Rectal smooth muscle tissue (tissue), 1 donor: ENCODE data around the gene SCG3.

Source experiments
- H3K27ac ChIP-seq: one replicate; pipeline ENCODE4 v1.7.0; 2013; ENCODE audit warnings: low read depth, low read length, inconsistent platforms
- H3K27me3 ChIP-seq: one replicate; pipeline ENCODE4 v1.7.0; 2013; ENCODE audit warnings: low read length; ENCODE audit not compliant: control insufficient read depth, insufficient read depth
- H3K36me3 ChIP-seq: one replicate; pipeline ENCODE4 v1.7.0; 2013; ENCODE audit warnings: low read length; ENCODE audit not compliant: control insufficient read depth, insufficient read depth
- H3K4me1 ChIP-seq: one replicate; pipeline ENCODE4 v1.7.0; 2013; ENCODE audit warnings: low read length; ENCODE audit not compliant: control insufficient read depth, insufficient read depth
- H3K4me3 ChIP-seq: one replicate; pipeline ENCODE4 v1.7.0; 2013; ENCODE audit warnings: low read length
- H3K9ac ChIP-seq: one replicate; pipeline ENCODE4 v1.7.0; 2013; ENCODE audit warnings: low read length

The SCG3 gene

DNA sequence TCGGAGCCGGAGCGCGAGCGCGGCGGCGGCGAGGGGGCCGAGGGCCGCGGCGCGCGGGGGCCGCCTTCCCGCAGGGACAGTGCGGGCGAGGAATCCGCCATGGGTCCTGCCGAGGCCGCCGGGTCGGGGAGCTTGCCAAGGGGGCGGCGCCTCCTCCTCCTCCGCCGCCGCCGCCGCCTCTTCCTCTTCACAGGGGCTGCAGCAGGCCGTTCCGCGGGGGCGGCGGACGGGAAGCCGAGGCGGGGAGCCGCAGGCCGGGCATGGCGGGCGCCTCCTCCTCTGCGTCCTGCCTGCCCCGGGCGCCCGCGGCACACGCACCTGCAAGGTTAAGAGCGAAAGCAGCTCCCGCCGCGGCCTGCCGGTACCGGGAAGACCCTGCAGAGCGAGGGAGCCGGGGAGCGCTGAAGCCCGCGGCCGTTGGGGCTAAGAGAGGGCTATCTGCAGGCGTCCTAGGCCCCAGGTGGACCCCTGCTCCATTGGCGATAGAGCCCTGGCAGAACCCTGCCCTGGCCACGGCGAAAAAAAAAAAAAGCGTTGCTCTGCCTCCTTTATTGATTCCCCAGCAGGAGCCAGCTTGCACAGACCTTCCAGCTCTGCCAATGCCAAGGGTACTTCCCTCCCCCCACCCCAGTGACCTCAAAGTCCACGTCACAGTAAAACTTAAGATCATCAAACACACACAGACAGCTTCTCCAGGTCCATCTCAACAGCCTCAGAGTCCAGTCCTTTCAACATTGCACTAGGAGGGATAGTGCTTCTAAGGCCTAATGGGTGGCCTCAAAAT lies 56.4 kb downstream of the SCG3 start, which contains the start of gene LYSMD2:
LYSMD2 (minus strand) TSS at position 134 of the 784 bp plus-strand sequence; CDS start at position 101, 33 bp downstream.
- H3K4me1 ChIP-seq, result peaks cover 11% of the 10 kb centered on the region
- no peaks in the 10 kb centered on the region for H3K36me3 ChIP-seq
- peak within 1 kb of the TSS; percentile 79 for H3K27ac ChIP-seq
- H3K4me3 ChIP-seq, result peak within 1 kb of the TSS; percentile 71
- H3K27me3 ChIP-seq, result no peaks in the 10 kb centered on the region
- peak within 1 kb of the TSS; percentile 25 for H3K9ac ChIP-seq

DNA sequence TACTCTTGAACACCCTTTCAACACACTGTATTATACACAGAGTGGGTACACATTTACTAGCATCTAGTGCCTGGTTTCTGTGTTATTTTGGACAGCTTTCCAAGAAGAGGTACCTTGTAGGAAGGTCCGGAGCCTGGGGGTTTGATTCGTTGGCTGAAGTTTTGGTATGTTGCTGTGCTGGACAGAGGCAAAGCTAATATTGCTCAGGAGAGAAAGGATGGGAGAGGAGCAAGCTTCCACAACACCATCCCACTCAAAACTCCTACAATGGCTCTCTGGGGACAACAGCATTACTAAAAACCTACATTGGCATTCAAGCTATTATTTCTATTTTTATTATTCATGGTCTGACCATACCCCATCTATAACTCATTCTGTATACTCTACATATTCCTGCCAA lies 57.2 kb downstream of the SCG3 start:
- Histone ChIP-seq H3K27ac (peak overlapping the region; percentile 79), H3K4me1 (peaks cover 11% of the 10 kb centered on the region), H3K36me3 (no peaks in the 10 kb centered on the region), H3K4me3 (peak overlapping the region; percentile 71), H3K27me3 (no peaks in the 10 kb centered on the region), H3K9ac (no peak overlapping the region)

DNA sequence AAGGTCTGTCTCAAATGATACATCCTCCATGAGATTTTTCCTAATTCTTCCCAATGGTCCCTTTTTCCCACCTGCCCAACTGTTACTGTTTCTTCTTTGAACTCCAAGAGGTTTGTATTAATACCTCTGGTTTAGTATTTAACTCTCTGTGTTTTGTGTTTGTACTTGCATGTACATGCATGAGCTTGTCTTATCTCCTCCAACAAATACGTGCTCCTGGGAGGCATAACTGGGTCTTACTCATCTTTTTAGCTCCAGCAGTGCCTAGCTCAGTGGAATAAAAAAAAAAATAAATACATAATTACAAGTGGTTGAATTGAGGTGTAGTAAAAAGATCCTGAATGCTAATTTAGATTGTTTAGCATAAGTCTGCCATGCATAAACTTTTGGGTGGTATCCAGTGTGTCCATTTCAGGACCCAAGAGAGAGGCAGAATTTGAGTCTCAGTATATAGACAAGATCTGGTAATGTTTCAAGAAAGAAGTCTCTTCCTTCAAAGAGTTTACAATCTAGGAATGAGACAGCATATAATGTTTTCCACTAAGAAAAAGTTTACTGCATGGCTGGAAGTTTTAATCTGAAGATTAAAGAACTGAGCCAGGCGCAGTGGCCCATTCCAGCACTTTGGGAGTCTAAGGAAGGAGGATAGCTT lies 57.9 kb downstream of the SCG3 start:
- H3K4me3 ChIP-seq, result no peak overlapping the region
- H3K36me3 ChIP-seq, result no peaks in the 10 kb centered on the region
- no peak overlapping the region for H3K27ac ChIP-seq
- no peaks in the 10 kb centered on the region for H3K27me3 ChIP-seq
- H3K9ac ChIP-seq, result no peak overlapping the region
- H3K4me1 ChIP-seq, result peaks cover 11% of the 10 kb centered on the region

DNA sequence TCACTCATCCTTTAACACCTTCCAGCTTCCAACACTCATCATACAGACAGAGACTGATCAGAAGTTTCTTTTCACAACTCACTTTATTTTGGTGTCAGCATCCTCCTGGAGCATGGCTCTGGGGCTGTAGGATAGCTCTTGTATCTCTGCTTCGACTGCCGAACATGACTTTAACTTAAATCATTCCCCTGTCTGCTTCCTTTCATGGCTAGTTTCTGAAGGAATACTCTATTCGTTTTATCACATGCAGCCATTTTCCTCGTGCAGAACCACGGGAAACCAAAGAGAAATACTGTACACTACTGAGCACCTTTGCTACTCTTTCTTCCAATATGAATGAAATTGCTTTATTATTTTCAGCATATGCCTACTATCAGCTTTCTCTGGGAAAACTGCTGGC lies 68.0 kb downstream of the SCG3 start:
- Histone ChIP-seq H3K27me3 (no peaks in the 10 kb centered on the region), H3K4me3 (no peak overlapping the region), H3K36me3 (no peaks in the 10 kb centered on the region), H3K9ac (no peak overlapping the region), H3K27ac (no peak overlapping the region), H3K4me1 (no peaks in the 10 kb centered on the region)

DNA sequence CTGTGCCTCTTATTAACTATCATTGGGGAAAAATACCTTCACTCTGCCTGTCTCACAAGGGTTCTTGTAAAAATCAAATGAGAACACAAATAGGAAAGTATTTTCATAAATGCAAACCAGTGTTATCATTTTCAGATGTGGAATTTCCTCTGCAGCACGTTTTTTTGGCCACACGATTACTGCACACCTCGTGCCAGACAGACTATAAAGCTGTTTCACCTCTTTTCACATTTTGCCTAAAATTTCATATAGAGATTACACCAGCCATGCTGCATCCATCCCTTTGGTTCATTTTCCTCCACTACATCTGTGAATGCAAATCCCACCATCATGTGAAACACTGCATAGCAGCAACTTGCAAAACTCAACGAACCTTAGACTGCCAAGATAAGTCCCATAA lies 68.9 kb downstream of the SCG3 start:
- H3K36me3 ChIP-seq, result no peaks in the 10 kb centered on the region
- H3K9ac ChIP-seq, result no peak overlapping the region
- H3K27me3 ChIP-seq, result no peaks in the 10 kb centered on the region
- H3K4me1 ChIP-seq, result no peaks in the 10 kb centered on the region
- no peak overlapping the region for H3K4me3 ChIP-seq
- H3K27ac ChIP-seq, result no peak overlapping the region

DNA sequence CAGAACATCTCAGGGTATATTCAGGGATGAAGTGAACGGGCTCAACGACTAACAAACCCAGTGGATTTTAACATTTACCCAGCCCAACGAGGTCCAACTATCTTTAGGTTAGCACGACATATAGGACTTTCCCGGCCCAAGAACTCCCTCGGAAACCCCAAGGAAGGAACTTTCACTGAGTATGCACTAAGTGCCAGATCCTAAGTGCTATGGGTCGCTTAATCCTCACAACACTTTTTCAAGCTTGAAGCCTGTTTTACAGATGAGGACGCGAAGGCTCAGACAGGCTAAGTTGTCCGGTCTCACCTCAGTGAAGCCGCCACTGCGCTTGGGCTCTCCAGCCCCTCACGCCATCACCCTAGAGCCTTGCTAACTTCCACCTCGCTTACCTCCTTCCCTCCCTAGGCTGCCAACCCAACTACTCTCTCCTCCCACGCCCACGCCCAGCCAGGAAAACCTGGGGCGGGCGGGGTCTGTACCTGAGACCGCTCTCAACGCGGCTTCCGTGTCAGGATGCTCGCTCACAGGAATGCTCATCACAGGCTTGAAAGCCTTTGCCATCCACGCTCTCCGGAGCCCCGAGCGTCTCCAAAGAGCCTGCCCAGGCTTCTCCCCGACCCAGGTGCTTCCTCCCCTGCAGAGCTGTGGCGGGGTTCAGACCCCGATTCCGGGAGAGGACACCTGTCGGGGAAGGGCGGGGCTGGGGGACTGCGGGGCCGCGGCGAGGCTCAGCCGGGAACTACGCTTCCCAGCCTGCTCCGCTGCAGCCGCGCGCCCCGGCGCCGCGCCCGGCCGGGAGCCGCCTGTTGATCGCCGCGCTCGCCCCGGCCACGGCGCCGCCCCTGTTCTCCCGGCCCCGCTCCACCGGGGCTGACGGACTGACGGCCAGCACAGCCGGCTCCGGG lies 69.7 kb downstream of the SCG3 start, which contains the start of gene TMOD2:
TMOD2 (plus strand) TSS at position 806 of the 905 bp plus-strand sequence. CDS start 14,845 bp downstream, outside the sequence.
- Histone ChIP-seq H3K27ac (peak within 1 kb of the TSS; percentile 53), H3K27me3 (no peaks in the 10 kb centered on the region), H3K4me1 (no peaks in the 10 kb centered on the region), H3K4me3 (peak within 1 kb of the TSS; percentile 85), H3K9ac (no peak within 1 kb of the TSS), H3K36me3 (no peaks in the 10 kb centered on the region)

DNA sequence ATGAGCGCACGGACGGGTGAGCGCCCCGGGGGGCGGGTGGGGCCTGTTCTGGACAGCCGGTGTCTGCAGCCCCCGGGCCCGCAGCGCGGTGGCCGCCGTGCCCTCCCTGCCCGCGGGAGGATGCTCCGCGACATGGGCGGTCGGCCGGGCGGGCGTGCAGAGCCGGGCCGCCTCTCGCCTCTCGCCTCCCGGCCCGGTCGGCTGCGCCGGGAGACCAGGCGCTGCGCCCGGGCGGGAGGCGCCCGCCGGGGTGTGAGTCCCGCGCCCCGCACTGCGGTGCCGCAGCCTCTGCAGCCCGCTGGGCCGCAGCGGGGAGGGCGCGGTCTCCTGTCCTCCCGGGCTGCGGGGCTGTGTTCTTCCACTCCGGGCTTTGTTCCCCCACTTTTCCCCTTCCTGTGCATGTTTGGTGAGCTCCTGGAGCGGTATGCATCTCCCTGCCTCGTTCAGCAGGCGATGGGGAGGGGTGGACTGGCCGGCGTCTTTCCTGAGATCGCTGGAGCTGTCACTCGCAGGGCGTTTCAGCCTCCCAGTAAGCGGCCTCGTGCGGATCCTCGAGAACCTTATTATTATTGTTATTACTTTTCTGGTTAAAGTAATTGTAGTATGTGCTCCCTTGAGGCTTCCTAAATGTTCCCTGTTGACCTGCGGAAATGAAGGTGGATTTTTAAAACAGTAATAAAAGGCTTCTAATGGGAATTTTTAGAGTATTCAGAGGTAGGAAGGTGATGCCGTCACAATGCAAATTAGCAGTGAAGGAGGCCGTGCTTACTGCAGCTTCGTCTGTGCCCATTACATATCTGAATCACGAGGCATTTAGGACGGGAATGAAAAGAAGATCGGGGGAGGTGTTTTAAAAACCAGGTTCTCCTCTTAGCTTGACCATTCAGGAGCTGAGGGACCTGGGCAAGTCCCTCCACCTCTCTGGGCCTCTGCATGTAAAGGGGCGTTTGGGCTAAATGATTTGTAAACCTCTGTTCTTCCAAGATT lies 70.7 kb downstream of the SCG3 start:
- H3K4me3 ChIP-seq, result peak overlapping the region; percentile 85
- peak overlapping the region; percentile 53 for H3K27ac ChIP-seq
- H3K9ac ChIP-seq, result no peak overlapping the region
- no peaks in the 10 kb centered on the region for H3K36me3 ChIP-seq
- H3K27me3 ChIP-seq, result no peaks in the 10 kb centered on the region
- no peaks in the 10 kb centered on the region for H3K4me1 ChIP-seq

DNA sequence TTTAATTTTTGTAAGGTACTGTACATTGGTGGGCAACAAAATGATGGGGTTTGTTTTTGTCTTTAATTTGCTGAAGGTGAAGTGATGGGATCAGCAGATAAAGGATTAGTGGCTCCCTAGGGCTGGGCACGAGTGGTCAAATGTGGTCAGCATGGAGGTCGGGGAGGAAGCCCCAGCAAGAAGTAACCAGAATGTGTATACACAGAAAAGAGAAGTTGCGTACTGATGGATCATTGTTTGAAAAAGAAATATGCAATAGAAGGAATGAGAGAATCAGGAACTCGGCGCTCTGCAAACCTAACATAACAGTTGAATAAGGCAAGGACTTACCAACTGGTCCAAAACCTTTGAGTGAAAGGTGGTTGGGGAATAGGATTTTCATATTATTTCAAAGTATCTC lies 71.6 kb downstream of the SCG3 start:
- Histone ChIP-seq H3K27ac (no peak overlapping the region), H3K9ac (no peak overlapping the region), H3K36me3 (no peaks in the 10 kb centered on the region), H3K4me1 (no peaks in the 10 kb centered on the region), H3K27me3 (no peaks in the 10 kb centered on the region), H3K4me3 (no peak overlapping the region)

DNA sequence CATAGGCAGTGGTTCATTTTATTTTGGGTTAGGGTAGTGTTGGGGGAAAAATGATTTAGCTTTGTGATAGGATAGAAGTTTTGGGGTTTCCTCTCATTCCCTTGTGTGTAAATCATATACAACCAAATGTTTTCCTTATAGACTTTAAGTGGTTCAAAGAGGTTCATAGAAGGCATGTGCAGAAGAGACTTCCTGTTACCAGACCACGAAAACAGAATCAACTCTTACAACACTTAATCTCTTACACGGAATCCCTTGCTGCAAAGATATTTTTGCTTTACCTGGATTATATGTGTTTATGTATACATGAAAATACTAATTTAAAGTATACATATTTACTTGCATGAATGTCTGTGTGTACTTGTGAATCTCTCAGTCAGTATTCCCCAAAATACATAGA lies 73.0 kb downstream of the SCG3 start:
- no peaks in the 10 kb centered on the region for H3K27me3 ChIP-seq
- no peak overlapping the region for H3K27ac ChIP-seq
- H3K4me1 ChIP-seq, result peaks cover 11% of the 10 kb centered on the region
- no peak overlapping the region for H3K4me3 ChIP-seq
- H3K36me3 ChIP-seq, result no peaks in the 10 kb centered on the region
- H3K9ac ChIP-seq, result no peak overlapping the region

DNA sequence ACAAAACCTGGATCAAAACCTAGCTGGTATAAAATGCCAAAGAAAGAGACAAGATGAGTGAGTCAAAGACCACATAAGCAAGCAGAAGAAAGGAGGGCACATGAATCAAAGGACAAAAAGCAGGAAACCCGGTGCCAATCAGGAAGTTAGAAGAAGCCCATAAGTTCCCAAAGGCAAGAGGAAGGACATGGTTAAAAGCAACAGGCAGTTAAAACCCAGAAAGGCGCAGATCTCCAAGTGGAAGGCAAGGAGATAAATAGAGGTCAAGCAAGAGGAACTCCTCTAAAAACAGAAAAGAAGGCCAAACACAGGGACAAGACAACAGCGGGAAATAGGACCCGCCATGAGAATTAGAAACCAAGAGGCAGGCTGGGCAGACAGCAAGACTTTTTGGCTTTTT lies 74.5 kb downstream of the SCG3 start:
- Histone ChIP-seq H3K4me1 (peaks cover 18% of the 10 kb centered on the region), H3K4me3 (no peak overlapping the region), H3K36me3 (no peaks in the 10 kb centered on the region), H3K27me3 (no peaks in the 10 kb centered on the region), H3K9ac (no peak overlapping the region), H3K27ac (no peak overlapping the region)

DNA sequence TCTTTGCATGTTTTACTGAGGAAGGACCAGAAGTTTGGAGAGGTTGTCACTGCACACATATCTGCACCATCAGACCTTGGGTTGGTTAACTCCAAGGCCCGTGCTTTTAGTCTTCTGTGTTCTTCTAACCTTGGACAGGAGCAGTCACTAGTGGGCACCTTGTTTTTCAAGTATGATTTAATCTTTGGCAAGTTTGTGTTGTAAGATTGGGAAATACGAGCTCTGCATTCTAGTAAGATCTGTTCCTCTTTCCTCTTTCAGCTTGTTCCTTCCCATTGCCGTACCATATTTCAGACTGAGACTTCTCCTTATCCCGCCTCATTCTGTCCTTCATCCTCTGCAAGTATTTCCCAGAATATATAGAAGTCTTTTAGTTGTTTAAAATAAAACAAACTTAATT lies 75.2 kb downstream of the SCG3 start:
- no peak overlapping the region for H3K27ac ChIP-seq

More for the DNA sequence above, 75.2 kb downstream of the SCG3 start:
- Histone ChIP-seq H3K27me3 (no peaks in the 10 kb centered on the region), H3K36me3 (no peaks in the 10 kb centered on the region), H3K9ac (no peak overlapping the region), H3K4me1 (peaks cover 18% of the 10 kb centered on the region), H3K4me3 (no peak overlapping the region)
